ENCODE measurements around the gene RASA2.
A peak's percentile ranks its signal among the peaks of the same experiment; 100 is the strongest.

RASA2 gene

DNA sequence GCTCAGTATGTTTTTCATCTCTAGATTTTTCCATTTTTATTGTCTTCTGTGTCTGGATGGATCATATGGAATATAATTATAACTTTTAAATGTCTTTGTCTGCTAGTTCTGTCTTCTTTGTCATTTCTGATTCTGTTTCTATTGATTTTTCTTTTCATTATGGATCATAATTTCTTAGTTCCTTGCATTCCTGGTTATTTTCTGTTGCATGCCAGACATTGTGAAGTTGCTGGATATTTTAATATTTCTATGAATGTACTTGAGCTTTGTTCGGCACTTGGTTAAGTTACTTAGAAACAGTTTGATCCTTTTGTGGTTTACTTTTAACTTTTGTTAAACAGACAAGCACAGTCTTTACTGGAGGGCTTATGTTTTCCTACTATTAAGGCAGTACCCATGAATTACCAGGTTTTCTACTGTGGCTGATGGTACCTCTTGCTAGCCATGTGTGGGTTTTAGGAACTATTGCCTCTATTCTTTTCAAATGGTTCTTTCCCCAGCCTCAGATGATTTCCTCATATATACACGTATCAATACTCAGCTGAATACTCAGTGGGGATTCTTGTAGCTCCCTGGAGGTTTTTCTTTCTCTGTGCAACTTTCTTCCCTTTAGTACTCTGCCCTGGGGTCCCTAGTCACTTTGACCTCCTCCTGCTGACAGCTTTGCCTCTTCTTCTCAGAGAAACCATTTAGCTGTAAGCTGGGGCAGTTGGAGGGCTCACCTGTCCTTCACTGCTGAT lies 64.3 kb downstream of the RASA2 start:
- ChIA-PET CTCF (interaction anchor here (0.6 kb wide), 1 partner anchor 96 kb away, joined by 3 read pairs; no protein-coding TSS in a partner anchor), POLR2A (ENCODE audit: low non-redundant PET) (no interaction called here)
- no peak overlapping the region for H3K27ac ChIP-seq
- no peak for TF ChIP-seq CTCF (conservative IDR thresholded peaks at IDR 0.05; ENCODE audit: low read depth)
- DNase-seq (ENCODE audit: low spot score) = no peak

DNA sequence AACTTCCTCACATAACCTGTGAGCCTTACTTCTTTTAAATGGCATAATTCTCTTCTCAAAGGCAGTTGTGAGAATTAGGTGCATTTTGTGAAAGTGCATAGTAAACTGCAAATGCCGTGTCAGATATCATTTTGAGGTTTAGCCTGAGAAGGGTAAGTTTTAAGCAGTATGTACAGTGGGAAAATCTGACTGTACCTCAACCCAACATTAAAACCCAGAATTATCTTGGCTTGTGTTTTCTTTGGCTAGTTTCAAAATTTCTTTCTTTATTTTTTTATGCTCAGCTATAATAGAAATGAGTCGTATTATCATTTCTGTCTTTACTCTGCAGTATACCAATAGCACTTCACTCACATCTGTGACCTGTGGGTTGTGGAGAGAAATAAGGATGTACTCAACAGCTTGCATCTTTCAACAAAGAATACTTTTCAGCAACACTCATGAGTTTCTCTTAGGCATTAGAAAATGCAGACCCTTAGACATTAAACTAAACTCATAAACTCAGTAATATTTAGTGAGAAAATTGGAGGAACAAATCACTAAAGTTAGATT lies 65.7 kb downstream of the RASA2 start:
- POLR2A ChIA-PET (ENCODE audit: low non-redundant PET) = no interaction called here
- H3K27ac ChIP-seq = no peak overlapping the region
- no peak for TF ChIP-seq CTCF (conservative IDR thresholded peaks at IDR 0.05; ENCODE audit: low read depth)
- DNase-seq (ENCODE audit: low spot score) = no peak
- CTCF ChIA-PET = interaction anchor here (0.6 to 1.5 kb wide), 2 partner anchors 9 to 92 kb away, joined by 3 to 6 read pairs; no protein-coding TSS in a partner anchor

DNA sequence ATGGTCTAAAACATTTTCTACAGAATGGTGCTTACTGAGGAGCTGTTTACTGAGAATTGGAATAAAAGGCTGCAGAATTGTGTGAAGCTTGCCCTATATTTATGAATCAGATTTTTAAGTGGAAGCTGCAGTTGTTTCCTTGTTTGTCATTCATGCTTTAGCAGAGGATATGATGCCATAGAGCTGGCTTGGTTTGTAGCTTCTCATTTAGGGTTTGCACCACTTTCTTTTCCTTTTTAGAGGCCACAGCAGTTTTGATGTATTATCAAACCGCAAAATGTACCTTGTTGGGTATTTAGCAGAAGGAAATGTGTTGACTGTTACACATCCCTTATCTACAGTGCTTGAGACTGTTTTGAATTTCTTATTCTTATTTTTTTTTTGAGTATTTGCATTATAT lies 66.2 kb downstream of the RASA2 start:
- ChIA-PET CTCF (interaction anchor here (0.6 to 1.5 kb wide), 3 partner anchors 9 to 220 kb away, joined by 3 to 6 read pairs (median 4); no protein-coding TSS in a partner anchor), POLR2A (ENCODE audit: low non-redundant PET) (no interaction called here)
- no peak for TF ChIP-seq CTCF (conservative IDR thresholded peaks at IDR 0.05; ENCODE audit: low read depth)
- no peak overlapping the region for H3K27ac ChIP-seq
- no peak for DNase-seq (ENCODE audit: low spot score)

DNA sequence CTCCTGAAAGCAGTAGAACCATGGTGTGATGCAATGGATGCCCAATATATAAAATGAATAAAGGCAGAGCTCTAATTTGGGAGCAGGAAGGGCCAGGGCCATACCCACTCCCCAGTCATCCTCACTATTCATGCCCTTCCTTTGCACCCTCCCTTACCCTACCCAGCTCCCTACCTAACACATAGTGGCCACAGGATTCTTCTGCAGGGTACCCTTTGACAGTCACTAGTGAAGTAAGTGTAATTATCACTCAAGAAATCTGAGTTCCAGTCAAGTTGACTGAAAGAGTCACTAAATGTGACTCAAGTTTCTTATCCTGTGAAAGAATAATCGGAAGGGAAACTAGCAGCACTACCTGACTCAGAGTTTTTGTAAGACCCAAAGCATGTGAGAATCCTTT lies 69.2 kb downstream of the RASA2 start:
- no peak for DNase-seq (ENCODE audit: low spot score)
- ChIA-PET POLR2A (ENCODE audit: low non-redundant PET) (no interaction called here), CTCF (no interaction called here)
- no peak for TF ChIP-seq CTCF (conservative IDR thresholded peaks at IDR 0.05; ENCODE audit: low read depth)
- H3K27ac ChIP-seq = no peak overlapping the region

- CTCF ChIA-PET = interaction anchor here (0.6 to 1.9 kb wide), 4 partner anchors 10 to 98 kb away, joined by 3 to 14 read pairs (median 6); no protein-coding TSS in a partner anchor
- H3K27ac ChIP-seq = no peak overlapping the region
- no peak for TF ChIP-seq CTCF (conservative IDR thresholded peaks at IDR 0.05; ENCODE audit: low read depth)
- POLR2A ChIA-PET (ENCODE audit: low non-redundant PET) = no interaction called here
- DNase-seq (ENCODE audit: low spot score) = no peak
Observed at GRCh38 chr3:141557961-141558706, 71.3 kb downstream of the RASA2 start.

DNA sequence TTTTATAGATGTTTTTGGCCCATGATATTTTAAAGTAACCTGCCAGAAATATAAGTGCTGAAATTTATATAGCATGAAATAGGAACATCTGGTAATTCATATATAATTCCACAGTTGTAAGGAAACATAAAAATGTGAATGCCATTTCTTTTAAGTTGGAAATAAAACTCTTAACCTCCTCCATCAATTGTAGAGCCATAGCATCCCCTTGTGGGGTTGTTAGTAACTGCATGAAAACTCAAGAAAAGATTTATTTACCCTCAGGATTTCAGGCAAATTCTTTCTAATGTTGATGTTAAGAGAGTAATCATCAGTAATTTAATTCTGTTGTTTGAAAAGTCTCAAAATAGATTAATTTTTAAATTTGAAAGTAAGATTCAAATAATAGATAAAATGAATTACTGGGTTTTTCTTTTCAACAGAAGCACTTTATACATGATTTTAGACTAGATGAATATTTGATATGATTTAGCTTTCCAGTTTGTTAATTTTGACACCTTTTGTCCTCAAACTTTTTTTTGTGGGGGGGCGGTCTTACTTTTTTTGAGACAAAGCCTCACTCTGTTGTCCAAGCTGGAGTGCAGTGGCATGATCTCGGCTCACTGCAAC lies 74.7 kb downstream of the RASA2 start:
- POLR2A ChIA-PET (ENCODE audit: low non-redundant PET) = no interaction called here
- CTCF ChIA-PET = interaction anchor here (0.6 to 3.2 kb wide), 9 partner anchors 9 to 254 kb away, joined by 3 to 53 read pairs (median 5); no protein-coding TSS in a partner anchor
- no peak overlapping the region for H3K27ac ChIP-seq
- TF ChIP-seq CTCF (conservative IDR thresholded peaks at IDR 0.05; ENCODE audit: low read depth) = peak; percentile 99
- peak; percentile 33 for DNase-seq (ENCODE audit: low spot score)
